ENCODE data around the gene G3BP1.

The G3BP1 gene

GRCh38 chr5:151764801-151765200 lies 7.0 kb upstream of the G3BP1 start:
- H3K79me2 ChIP-seq (ENCODE audit: insufficient read depth, low read length), result peaks cover 12% of the 10 kb centered on the region
- no peaks in the 10 kb centered on the region for H4K20me1 ChIP-seq (ENCODE audit: insufficient read depth, low read length, poor library complexity, severe bottlenecking)
- no peak overlapping the region for H3K4me2 ChIP-seq (ENCODE audit: low read depth, low read length, poor library complexity, severe bottlenecking)
- no peak for TF ChIP-seq EZH2phosphoT487 (IDR thresholded peaks at IDR 0.05; ENCODE audit: borderline replicate concordance)
- TF ChIP-seq CTCF (conservative IDR thresholded peaks at IDR 0.05; ENCODE audit: low read length), result no peak
- no peaks in the 10 kb centered on the region for H3K36me3 ChIP-seq (ENCODE audit: insufficient read depth, low read length)
- H3K9me2 ChIP-seq (replicated peaks; ENCODE audit: low read depth, low read length), result no peaks in the 10 kb centered on the region
- H2AFZ ChIP-seq (ENCODE audit: low read length), result no peak overlapping the region
- no peaks in the 10 kb centered on the region for H3F3A ChIP-seq (ENCODE audit: low read depth)
- H3K9me3 ChIP-seq (ENCODE audit: insufficient read depth, low read depth, low read length), result no peaks in the 10 kb centered on the region
- no peak overlapping the region for H3K4me3 ChIP-seq (ENCODE audit: low read length, poor library complexity, severe bottlenecking)
- no peaks in the 10 kb centered on the region for H3K27me3 ChIP-seq (ENCODE audit: insufficient read depth, low read length, poor library complexity, severe bottlenecking)
- peaks cover 8% of the 10 kb centered on the region for H3K4me1 ChIP-seq (ENCODE audit: insufficient read depth, low read length, poor library complexity, severe bottlenecking)
- H3K9ac ChIP-seq (ENCODE audit: low read depth, low read length, poor library complexity, severe bottlenecking), result no peak overlapping the region

GRCh38 chr5:151766975-151767374 lies 4.8 kb upstream of the G3BP1 start:
- Histone ChIP-seq H3K9me2 (replicated peaks; ENCODE audit: low read depth, low read length) (no peaks in the 10 kb centered on the region), H3K4me1 (ENCODE audit: insufficient read depth, low read length, poor library complexity, severe bottlenecking) (peaks cover 18% of the 10 kb centered on the region), H3K27me3 (ENCODE audit: insufficient read depth, low read length, poor library complexity, severe bottlenecking) (no peaks in the 10 kb centered on the region), H3K9me3 (ENCODE audit: insufficient read depth, low read depth, low read length) (no peaks in the 10 kb centered on the region), H3F3A (ENCODE audit: low read depth) (no peaks in the 10 kb centered on the region), H2AFZ (ENCODE audit: low read length) (no peak overlapping the region), H3K4me2 (ENCODE audit: low read depth, low read length, poor library complexity, severe bottlenecking) (no peak overlapping the region), H4K20me1 (ENCODE audit: insufficient read depth, low read length, poor library complexity, severe bottlenecking) (no peaks in the 10 kb centered on the region), H3K9ac (ENCODE audit: low read depth, low read length, poor library complexity, severe bottlenecking) (no peak overlapping the region), H3K36me3 (ENCODE audit: insufficient read depth, low read length) (no peaks in the 10 kb centered on the region), H3K79me2 (ENCODE audit: insufficient read depth, low read length) (peaks cover 18% of the 10 kb centered on the region), H3K4me3 (ENCODE audit: low read length, poor library complexity, severe bottlenecking) (no peak overlapping the region)
- no peak for TF ChIP-seq CTCF (conservative IDR thresholded peaks at IDR 0.05; ENCODE audit: low read length)
- no peak for TF ChIP-seq EZH2phosphoT487 (IDR thresholded peaks at IDR 0.05; ENCODE audit: borderline replicate concordance)

- H3K27me3 ChIP-seq (ENCODE audit: insufficient read depth, low read length, poor library complexity, severe bottlenecking), result peaks cover 7% of the 10 kb centered on the region
- H3K4me3 ChIP-seq (ENCODE audit: low read length, poor library complexity, severe bottlenecking), result peak overlapping the region; percentile 79
- H3K9me3 ChIP-seq (ENCODE audit: insufficient read depth, low read depth, low read length), result no peaks in the 10 kb centered on the region
- H3K36me3 ChIP-seq (ENCODE audit: insufficient read depth, low read length), result no peaks in the 10 kb centered on the region
- H4K20me1 ChIP-seq (ENCODE audit: insufficient read depth, low read length, poor library complexity, severe bottlenecking), result peaks cover 35% of the 10 kb centered on the region
- peaks cover 52% of the 10 kb centered on the region for H3K79me2 ChIP-seq (ENCODE audit: insufficient read depth, low read length)
- H3K4me1 ChIP-seq (ENCODE audit: insufficient read depth, low read length, poor library complexity, severe bottlenecking), result peaks cover 38% of the 10 kb centered on the region
- peak overlapping the region; percentile 97 for H3K9ac ChIP-seq (ENCODE audit: low read depth, low read length, poor library complexity, severe bottlenecking)
- peak overlapping the region; percentile 95 for H3K4me2 ChIP-seq (ENCODE audit: low read depth, low read length, poor library complexity, severe bottlenecking)
- H3K9me2 ChIP-seq (replicated peaks; ENCODE audit: low read depth, low read length), result no peaks in the 10 kb centered on the region
- H2AFZ ChIP-seq (ENCODE audit: low read length), result peak overlapping the region; percentile 71
- H3F3A ChIP-seq (ENCODE audit: low read depth), result no peaks in the 10 kb centered on the region
- TF ChIP-seq EZH2phosphoT487 (IDR thresholded peaks at IDR 0.05; ENCODE audit: borderline replicate concordance), result no peak
- no peak; the same call in 1 of the 2 replicates for TF ChIP-seq CTCF (conservative IDR thresholded peaks at IDR 0.05; ENCODE audit: low read length)
Measured at GRCh38 chr5:151770383-151771258, 1.1 kb upstream of the G3BP1 start.

All from Loucy (cell line).